ENCODE data around the gene MIGA2. TPM values are rescaled to one million over a fixed set of nuclear protein-coding genes. Genes with fewer than 3 reads are reported as not detected.

The MIGA2 gene
- total RNA-seq, 4 donors from 2014 or later, result 25.3 to 56.7 (median 34.2) TPM

DNA sequence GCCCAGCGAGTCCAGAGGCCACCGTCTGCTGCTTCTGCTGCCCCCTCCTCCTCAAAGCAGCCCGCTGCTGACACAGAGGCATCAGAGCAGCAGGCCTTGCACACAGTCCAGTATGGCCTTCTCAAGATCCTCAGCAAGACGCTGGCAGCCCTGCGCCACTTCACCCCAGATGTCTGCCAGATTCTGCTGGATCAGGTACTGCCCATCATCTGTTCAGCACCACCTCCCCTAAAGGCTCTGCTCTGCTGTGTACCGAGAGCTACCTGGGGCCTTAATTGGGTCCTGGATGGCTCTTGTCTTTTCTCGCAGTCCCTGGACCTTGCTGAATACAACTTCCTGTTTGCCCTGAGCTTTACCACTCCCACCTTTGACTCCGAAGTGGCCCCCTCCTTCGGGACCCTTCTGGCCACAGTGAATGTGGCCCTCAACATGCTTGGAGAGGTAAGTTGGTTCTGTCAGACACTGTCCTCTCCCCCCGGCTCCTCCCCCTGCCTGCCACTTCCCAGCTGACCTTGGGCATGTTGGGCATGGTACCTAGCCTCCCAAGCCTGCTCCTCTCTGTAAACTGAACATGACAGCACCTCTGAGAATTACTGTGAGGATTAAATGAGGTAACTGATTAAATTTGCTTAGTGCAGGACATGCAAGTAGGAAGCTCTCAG is 31.0 kb upstream of the MIGA2 start:
- Histone ChIP-seq H3K27me3 (no peaks in the 10 kb centered on the region), H3K4me1 (peaks cover 0 to 27% (median 10%) of the 10 kb centered on the region in 4 donors), H3K9me3 (no peaks in the 10 kb centered on the region), H3K27ac (peak overlapping the region in 2 of 4 donors; percentile 73 to 88), H3K36me3 (peaks cover 0 to 97% (median 8%) of the 10 kb centered on the region in 3 donors), H3K4me3 (no peak overlapping the region)
- TF ChIP-seq POLR2A (IDR thresholded peaks at IDR 0.05) (no peak), EP300 (IDR thresholded peaks at IDR 0.05) (no peak), CTCF (IDR thresholded peaks at IDR 0.05) (no peak)
- no peak for DNase-seq (ENCODE audit: low spot score in 2 of 2)
- WGBS, 2 donors, result 68 to 71% methylated on average over 10 of the region's 10 CpGs

GRCh38 chr9:129006328-129007034 is 29.9 kb upstream of the MIGA2 start:
- peak; percentile 55 to 72 for DNase-seq (ENCODE audit: low spot score in 2 of 2)
- WGBS, 2 donors, result 44 to 48% methylated on average over 21 of the region's 21 CpGs
- peak; percentile 77 to 95 (median 83) for TF ChIP-seq CTCF (IDR thresholded peaks at IDR 0.05)
- TF ChIP-seq EP300 (IDR thresholded peaks at IDR 0.05), result peak in 1 of 2 donors; percentile 45
- TF ChIP-seq POLR2A (IDR thresholded peaks at IDR 0.05), result peak in 1 of 2 donors; percentile 7
- peaks cover 0 to 27% (median 10%) of the 10 kb centered on the region in 4 donors for H3K4me1 ChIP-seq
- H3K27me3 ChIP-seq, result no peaks in the 10 kb centered on the region
- peaks cover 0 to 97% (median 12%) of the 10 kb centered on the region in 3 donors for H3K36me3 ChIP-seq
- H3K27ac ChIP-seq, result peak overlapping the region; percentile 23 to 88 (median 71)
- H3K9me3 ChIP-seq, result no peaks in the 10 kb centered on the region
- H3K4me3 ChIP-seq, result no peak overlapping the region

GRCh38 chr9:129007035-129007765 is 29.2 kb upstream of the MIGA2 start:
- 63 to 67% methylated on average over 13 to 14 of the region's 14 CpGs for WGBS, 2 donors
- Histone ChIP-seq H3K36me3 (peaks cover 0 to 97% (median 11%) of the 10 kb centered on the region in 3 donors), H3K27me3 (no peaks in the 10 kb centered on the region), H3K4me3 (no peak overlapping the region), H3K4me1 (peaks cover 0 to 27% (median 10%) of the 10 kb centered on the region in 4 donors), H3K9me3 (no peaks in the 10 kb centered on the region), H3K27ac (peak overlapping the region; percentile 49 to 73 (median 70))
- TF ChIP-seq CTCF (IDR thresholded peaks at IDR 0.05) (no peak), EP300 (IDR thresholded peaks at IDR 0.05) (no peak), POLR2A (IDR thresholded peaks at IDR 0.05) (no peak)
- DNase-seq (ENCODE audit: low spot score in 2 of 2), result peak; percentile 51 to 61

DNA sequence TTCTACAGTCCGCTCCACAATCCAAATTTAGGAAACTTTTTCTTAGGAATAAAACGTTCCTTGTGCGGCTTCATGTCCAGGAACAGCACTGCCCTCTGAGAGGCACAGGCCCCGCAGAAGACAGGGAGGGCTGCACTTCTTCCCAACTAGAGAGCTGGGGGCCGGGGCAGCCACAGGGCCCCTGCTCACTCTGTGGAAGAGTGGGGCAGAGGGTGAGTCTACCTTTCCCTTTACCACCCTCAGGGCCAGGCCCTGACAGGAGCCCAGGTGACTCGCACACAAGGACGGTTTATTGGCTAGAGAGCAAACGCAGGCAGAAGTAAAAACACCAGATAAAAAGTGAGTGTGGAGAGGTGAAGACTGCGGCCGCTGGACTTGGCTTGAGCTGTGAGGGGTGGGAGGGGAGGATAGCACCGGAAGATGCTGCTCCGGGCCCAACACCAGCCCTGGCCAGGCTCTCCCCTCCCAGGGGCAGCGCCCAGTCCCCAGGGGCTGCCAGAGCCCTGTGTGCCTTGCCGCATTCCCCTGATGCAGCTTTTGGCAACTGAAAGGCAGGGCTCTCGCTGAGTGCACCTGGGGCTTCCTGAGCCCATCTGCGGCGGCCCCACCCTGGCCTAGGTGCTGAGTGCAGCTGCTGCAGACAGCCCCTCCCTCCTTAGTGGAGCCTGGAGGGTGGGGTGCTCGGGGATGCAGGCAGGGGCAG is 28.5 kb upstream of the MIGA2 start:
- 65 to 71% methylated on average over 13 to 15 of the region's 18 CpGs for WGBS, 2 donors
- Histone ChIP-seq H3K4me1 (peaks cover 0 to 27% (median 10%) of the 10 kb centered on the region in 4 donors), H3K27ac (peak overlapping the region in 2 of 4 donors; percentile 70 to 73)

DNA sequence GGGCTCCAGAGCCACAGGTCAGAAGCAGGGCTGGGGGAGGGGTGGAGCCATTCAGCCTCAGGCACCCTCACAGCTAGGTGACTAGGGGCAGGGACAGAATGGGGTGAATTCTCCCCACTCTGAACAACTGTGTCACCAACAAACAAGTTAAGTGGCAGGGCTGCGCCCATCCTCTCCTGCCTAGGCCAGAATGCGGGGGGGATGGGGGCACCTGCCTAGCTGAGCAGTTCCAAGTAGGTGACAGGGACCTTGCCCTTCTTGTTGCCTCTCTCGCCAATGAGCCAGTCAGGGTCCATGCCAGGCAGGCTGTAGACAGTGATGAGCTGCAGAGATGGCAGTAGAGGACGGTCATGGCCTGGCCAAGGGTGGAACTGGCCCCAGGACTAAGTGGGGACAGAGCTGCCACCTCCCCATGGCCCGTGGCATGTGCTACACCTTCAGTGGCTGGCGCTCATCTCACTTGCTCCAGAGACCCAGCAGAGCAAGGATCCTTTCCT is 27.9 kb upstream of the MIGA2 start:
- H3K27ac ChIP-seq, result peak overlapping the region in 1 of 4 donors; percentile 73
- peaks cover 4 to 97% (median 9%) of the 10 kb centered on the region in 3 donors for H3K36me3 ChIP-seq
- H3K4me3 ChIP-seq, result no peak overlapping the region
- no peaks in the 10 kb centered on the region for H3K9me3 ChIP-seq
- 87 to 90% methylated on average over 4 to 6 of the region's 6 CpGs for WGBS, 2 donors
- H3K4me1 ChIP-seq, result peaks cover 0 to 27% (median 10%) of the 10 kb centered on the region in 4 donors
- TF ChIP-seq CTCF (IDR thresholded peaks at IDR 0.05) (no peak), EP300 (IDR thresholded peaks at IDR 0.05) (no peak), POLR2A (IDR thresholded peaks at IDR 0.05) (no peak)
- no peak for DNase-seq (ENCODE audit: low spot score in 2 of 2)
- H3K27me3 ChIP-seq, result no peaks in the 10 kb centered on the region

More for the DNA sequence above, 28.5 kb upstream of the MIGA2 start:
- Histone ChIP-seq H3K36me3 (peaks cover 0 to 97% (median 4%) of the 10 kb centered on the region in 3 donors), H3K27me3 (no peaks in the 10 kb centered on the region), H3K9me3 (no peaks in the 10 kb centered on the region), H3K4me3 (no peak overlapping the region)
- no peak for TF ChIP-seq POLR2A (IDR thresholded peaks at IDR 0.05)
- no peak for TF ChIP-seq EP300 (IDR thresholded peaks at IDR 0.05)
- DNase-seq (ENCODE audit: low spot score in 2 of 2), result no peak

Measured in tibial nerve (tissue), 4 donors.